GM12878 (cell line): Measurements from ENCODE around the gene TAS2R30. TPM values are rescaled to one million over a fixed set of nuclear protein-coding genes. Genes with fewer than 3 reads are reported as not detected.

Experiments
- GABPA ChIP-seq: IDR thresholded peaks from 2 replicates; pipeline ENCODE4 v1.6.1; 2014; ENCODE audit warnings: antibody characterized with exemption, low read depth, mild to moderate bottlenecking, inconsistent platforms
- IRF4 ChIP-seq: IDR thresholded peaks from 2 replicates; pipeline ENCODE4 v1.6.1; 2011; ENCODE audit warnings: low read depth, low read length
- JUND ChIP-seq: IDR thresholded peaks from 2 replicates; pipeline ENCODE4 v1.6.1; 2012; ENCODE audit warnings: low read depth, mild to moderate bottlenecking, low read length, improper control_type of control experiment, moderate library complexity
- MYC ChIP-seq: IDR thresholded peaks from 2 replicates; pipeline ENCODE4 v1.6.1; 2011; ENCODE audit warnings: mild to moderate bottlenecking, low read length, moderate library complexity, inconsistent platforms; ENCODE audit not compliant: insufficient read depth, insufficient replicate concordance, insufficient read length, severe bottlenecking
- NFYB ChIP-seq: IDR thresholded peaks from 2 replicates; pipeline ENCODE4 v1.6.1; 2011; ENCODE audit warnings: low read depth, mild to moderate bottlenecking, low read length, improper control_type of control experiment, moderate library complexity; ENCODE audit not compliant: insufficient read depth
- RB1 ChIP-seq: fragments of 450-650 bp; formaldehyde crosslinking; IDR thresholded peaks from 2 replicates; pipeline ENCODE4 v1.6.1; 2017; ENCODE audit warnings: mild to moderate bottlenecking, borderline replicate concordance
- SUZ12 ChIP-seq: fragments of 200-600 bp; sonication (generic); IDR thresholded peaks from one replicate; pipeline ENCODE4 v1.6.1; 2018; ENCODE audit warnings: antibody characterized with exemption, mild to moderate bottlenecking; ENCODE audit not compliant: unreplicated experiment
- TAF1 ChIP-seq: IDR thresholded peaks from 2 replicates; pipeline ENCODE4 v1.6.1; 2011; ENCODE audit warnings: mild to moderate bottlenecking, low read depth, low read length, borderline replicate concordance
- polyA plus RNA-seq, 11 experiments: library from polyadenylated mRNA; depleted of rRNA in 4 of 11; unstranded in 6 of 11; stranded (reverse) in 5 of 11; fragments of >200 nt; fragmentation: Nextera tagmentation in 4 of 11; fragmentation: Illumina TruSeq in 1 of 11; extraction: Ambion mirVana in 4 of 11; extraction: Trizol in 1 of 11; gene quantifications; 1 replicate in 1 of 11; 2 replicates in 10 of 11; pipeline versions ENCODE4 v1.2.1 to v1.2.3, GENCODE V29; 2011 to 2016; ENCODE audit warnings: inconsistent platforms in 2 of 11, missing spikeins in 2 of 11, low read depth in 1 of 11
- total RNA-seq, 4 experiments: library from RNA; depleted of rRNA in 3 of 4; stranded (reverse); fragments of >200 nt in 3 of 4; fragmentation: Illumina TruSeq in 1 of 4; extraction: Trizol in 1 of 4; gene quantifications; 2 replicates each; pipeline versions ENCODE4 v1.2.1 to v1.2.3, GENCODE V29; 2013 to 2021
- TF ChIP-seq, protein P1 (sequence below): fragments of 450-650 bp; IDR thresholded peaks from 2 replicates; pipeline ENCODE4 v1.6.1; 2016; ENCODE audit warnings: mild to moderate bottlenecking, moderate library complexity, borderline replicate concordance
- TF ChIP-seq, protein P2 (sequence below): IDR thresholded peaks from 2 replicates; pipeline ENCODE4 v1.6.1; 2012; ENCODE audit warnings: low read depth, low read length, improper control_type of control experiment
- TF ChIP-seq, protein P3 (sequence below): fragments of 450-650 bp; IDR thresholded peaks from 2 replicates; pipeline ENCODE4 v1.6.1; 2017; ENCODE audit warnings: borderline replicate concordance

The TAS2R30 gene
- total and polyA plus RNA-seq, 10 of the 15 experiments (the other 5 are each of a cell fraction or from before 2014, with no cell fraction given): 0.09 to 5.9 (median 0.54) TPM; not detected in 3

DNA sequence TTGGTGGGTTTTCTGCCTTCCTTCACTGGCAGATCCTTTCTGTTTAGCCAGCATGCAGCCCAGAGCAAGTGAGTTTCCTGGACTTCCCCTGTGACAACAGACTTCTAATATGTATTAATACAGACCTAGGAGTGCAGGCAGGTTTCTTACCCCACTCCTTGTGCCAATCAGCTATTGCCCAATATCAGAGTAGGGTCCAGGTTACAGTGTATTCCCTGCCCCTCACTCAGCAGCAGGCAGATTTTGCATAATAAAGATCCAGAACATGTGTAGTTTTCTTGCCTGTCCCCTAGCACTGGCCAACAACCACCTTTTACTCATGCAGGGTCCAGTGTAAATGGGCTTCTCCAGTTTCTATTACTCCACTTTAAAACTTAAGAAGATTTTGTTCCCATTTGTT, 31.9 kb upstream of the TAS2R30 start (continued):
- TF ChIP-seq, protein P1, sequence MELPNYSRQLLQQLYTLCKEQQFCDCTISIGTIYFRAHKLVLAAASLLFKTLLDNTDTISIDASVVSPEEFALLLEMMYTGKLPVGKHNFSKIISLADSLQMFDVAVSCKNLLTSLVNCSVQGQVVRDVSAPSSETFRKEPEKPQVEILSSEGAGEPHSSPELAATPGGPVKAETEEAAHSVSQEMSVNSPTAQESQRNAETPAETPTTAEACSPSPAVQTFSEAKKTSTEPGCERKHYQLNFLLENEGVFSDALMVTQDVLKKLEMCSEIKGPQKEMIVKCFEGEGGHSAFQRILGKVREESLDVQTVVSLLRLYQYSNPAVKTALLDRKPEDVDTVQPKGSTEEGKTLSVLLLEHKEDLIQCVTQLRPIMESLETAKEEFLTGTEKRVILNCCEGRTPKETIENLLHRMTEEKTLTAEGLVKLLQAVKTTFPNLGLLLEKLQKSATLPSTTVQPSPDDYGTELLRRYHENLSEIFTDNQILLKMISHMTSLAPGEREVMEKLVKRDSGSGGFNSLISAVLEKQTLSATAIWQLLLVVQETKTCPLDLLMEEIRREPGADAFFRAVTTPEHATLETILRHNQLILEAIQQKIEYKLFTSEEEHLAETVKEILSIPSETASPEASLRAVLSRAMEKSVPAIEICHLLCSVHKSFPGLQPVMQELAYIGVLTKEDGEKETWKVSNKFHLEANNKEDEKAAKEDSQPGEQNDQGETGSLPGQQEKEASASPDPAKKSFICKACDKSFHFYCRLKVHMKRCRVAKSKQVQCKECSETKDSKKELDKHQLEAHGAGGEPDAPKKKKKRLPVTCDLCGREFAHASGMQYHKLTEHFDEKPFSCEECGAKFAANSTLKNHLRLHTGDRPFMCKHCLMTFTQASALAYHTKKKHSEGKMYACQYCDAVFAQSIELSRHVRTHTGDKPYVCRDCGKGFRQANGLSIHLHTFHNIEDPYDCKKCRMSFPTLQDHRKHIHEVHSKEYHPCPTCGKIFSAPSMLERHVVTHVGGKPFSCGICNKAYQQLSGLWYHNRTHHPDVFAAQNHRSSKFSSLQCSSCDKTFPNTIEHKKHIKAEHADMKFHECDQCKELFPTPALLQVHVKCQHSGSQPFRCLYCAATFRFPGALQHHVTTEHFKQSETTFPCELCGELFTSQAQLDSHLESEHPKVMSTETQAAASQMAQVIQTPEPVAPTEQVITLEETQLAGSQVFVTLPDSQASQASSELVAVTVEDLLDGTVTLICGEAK: no peak
- TF ChIP-seq SUZ12 (no peak), JUND (no peak), TAF1 (no peak), MYC (no peak), RB1 (no peak), GABPA (no peak), IRF4 (no peak), NFYB (no peak)
- TF ChIP-seq, protein P2, sequence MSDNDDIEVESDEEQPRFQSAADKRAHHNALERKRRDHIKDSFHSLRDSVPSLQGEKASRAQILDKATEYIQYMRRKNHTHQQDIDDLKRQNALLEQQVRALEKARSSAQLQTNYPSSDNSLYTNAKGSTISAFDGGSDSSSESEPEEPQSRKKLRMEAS: no peak
- TF ChIP-seq, protein P3, sequence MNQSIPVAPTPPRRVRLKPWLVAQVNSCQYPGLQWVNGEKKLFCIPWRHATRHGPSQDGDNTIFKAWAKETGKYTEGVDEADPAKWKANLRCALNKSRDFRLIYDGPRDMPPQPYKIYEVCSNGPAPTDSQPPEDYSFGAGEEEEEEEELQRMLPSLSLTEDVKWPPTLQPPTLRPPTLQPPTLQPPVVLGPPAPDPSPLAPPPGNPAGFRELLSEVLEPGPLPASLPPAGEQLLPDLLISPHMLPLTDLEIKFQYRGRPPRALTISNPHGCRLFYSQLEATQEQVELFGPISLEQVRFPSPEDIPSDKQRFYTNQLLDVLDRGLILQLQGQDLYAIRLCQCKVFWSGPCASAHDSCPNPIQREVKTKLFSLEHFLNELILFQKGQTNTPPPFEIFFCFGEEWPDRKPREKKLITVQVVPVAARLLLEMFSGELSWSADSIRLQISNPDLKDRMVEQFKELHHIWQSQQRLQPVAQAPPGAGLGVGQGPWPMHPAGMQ: no peak
- TF ChIP-seq, all 136 proteins: peak for 0
